ENCODE measurements around the gene CHKA. TPM values are rescaled to one million over a fixed set of nuclear protein-coding genes. Genes with fewer than 3 reads are reported as not detected.

CHKA gene
- total RNA-seq: 10 to 100 TPM; 44.1 to 74.4 (median 58.5) TPM
- long read RNA-seq, donor 1, transcript CHKA-201 (12 exons, 2,530 nt): major isoform, 7 of 27 reads
- long read RNA-seq, donor 1, partial matches to known transcripts: 3 of 27 reads
- long read RNA-seq, donor 1, other reads (novel, unspliced or antisense): 15 of 27 reads
- long read RNA-seq, donor 2, partial matches to known transcripts: 0 of 6 reads
- long read RNA-seq, donor 2, other reads (novel, unspliced or antisense): 6 of 6 reads

GRCh38 chr11:68121067-68121899, at the start of gene CHKA:
CHKA (minus strand) TSS chr11:68121388; CDS start chr11:68121177, 211 bp downstream.
- intact Hi-C loops (cut with DNase I, micrococcal nuclease): no loop called here

GRCh38 chr11:68169442-68169841, 48.3 kb upstream of the CHKA start:
- Histone ChIP-seq H3K4me3 (no peak overlapping the region), H3K36me3 (ENCODE audit: low read depth) (peaks cover 8% of the 10 kb centered on the region), H3K9me3 (no peaks in the 10 kb centered on the region), H3K4me1 (ENCODE audit: low read depth) (no peaks in the 10 kb centered on the region)
- intact Hi-C loops (cut with DNase I, micrococcal nuclease): no loop called here
- ATAC-seq: no peak
- DNase-seq: no peak
- TF ChIP-seq, protein P1, sequence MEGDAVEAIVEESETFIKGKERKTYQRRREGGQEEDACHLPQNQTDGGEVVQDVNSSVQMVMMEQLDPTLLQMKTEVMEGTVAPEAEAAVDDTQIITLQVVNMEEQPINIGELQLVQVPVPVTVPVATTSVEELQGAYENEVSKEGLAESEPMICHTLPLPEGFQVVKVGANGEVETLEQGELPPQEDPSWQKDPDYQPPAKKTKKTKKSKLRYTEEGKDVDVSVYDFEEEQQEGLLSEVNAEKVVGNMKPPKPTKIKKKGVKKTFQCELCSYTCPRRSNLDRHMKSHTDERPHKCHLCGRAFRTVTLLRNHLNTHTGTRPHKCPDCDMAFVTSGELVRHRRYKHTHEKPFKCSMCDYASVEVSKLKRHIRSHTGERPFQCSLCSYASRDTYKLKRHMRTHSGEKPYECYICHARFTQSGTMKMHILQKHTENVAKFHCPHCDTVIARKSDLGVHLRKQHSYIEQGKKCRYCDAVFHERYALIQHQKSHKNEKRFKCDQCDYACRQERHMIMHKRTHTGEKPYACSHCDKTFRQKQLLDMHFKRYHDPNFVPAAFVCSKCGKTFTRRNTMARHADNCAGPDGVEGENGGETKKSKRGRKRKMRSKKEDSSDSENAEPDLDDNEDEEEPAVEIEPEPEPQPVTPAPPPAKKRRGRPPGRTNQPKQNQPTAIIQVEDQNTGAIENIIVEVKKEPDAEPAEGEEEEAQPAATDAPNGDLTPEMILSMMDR (IDR thresholded peaks at IDR 0.05): no peak

More at GRCh38 chr11:68121067-68121899, at the start of gene CHKA:
- peak; percentile 90 to 95 (median 95) for DNase-seq
- TF ChIP-seq, protein P1 (IDR thresholded peaks at IDR 0.05): no peak
- Histone ChIP-seq H3K36me3 (ENCODE audit: low read depth) (no peaks in the 10 kb centered on the region), H3K4me3 (peak within 1 kb of the TSS; percentile 72), H3K9me3 (no peaks in the 10 kb centered on the region), H3K4me1 (ENCODE audit: low read depth) (peaks cover 44% of the 10 kb centered on the region)
- ATAC-seq: peak; percentile 89

GRCh38 chr11:68168694-68169093, 47.5 kb upstream of the CHKA start:
- Histone ChIP-seq H3K4me1 (ENCODE audit: low read depth) (no peaks in the 10 kb centered on the region), H3K36me3 (ENCODE audit: low read depth) (peaks cover 8% of the 10 kb centered on the region), H3K4me3 (no peak overlapping the region), H3K9me3 (no peaks in the 10 kb centered on the region)
- TF ChIP-seq, protein P1 (IDR thresholded peaks at IDR 0.05): no peak
- DNase-seq (no peak), ATAC-seq (no peak)
- intact Hi-C loops (cut with DNase I, micrococcal nuclease): no loop called here

DNA sequence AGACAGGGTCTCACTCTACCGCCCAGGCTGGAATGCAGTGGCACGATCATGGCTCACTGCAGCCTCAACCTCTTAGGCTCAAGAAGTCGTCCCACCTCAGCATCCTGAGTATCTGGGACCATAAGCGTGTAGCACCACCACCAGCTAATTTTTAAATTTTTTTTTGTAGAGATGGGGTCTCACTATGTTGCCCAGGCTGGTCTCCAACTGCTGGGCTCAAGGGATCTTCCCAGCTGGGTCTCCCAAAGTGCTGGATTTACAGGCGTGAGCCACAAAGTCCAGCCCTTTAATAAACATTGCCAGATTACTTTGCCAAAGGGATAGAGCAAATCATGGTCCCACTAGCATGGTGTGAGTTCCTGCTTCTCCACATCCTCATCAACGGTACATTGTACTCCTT, 46.3 kb upstream of the CHKA start:
- Histone ChIP-seq H3K9me3 (no peaks in the 10 kb centered on the region), H3K36me3 (ENCODE audit: low read depth) (peaks cover 8% of the 10 kb centered on the region), H3K4me1 (ENCODE audit: low read depth) (no peaks in the 10 kb centered on the region), H3K4me3 (no peak overlapping the region)
- DNase-seq (no peak), ATAC-seq (no peak)
- TF ChIP-seq, protein P1 (IDR thresholded peaks at IDR 0.05): no peak
- intact Hi-C loops (cut with DNase I, micrococcal nuclease): no loop called here

- no peak for DNase-seq
- ATAC-seq: no peak
- no peak overlapping the region for H3K4me3 ChIP-seq
- TF ChIP-seq, protein P1 (IDR thresholded peaks at IDR 0.05): no peak
- peaks cover 8% of the 10 kb centered on the region for H3K36me3 ChIP-seq (ENCODE audit: low read depth)
- H3K4me1 ChIP-seq (ENCODE audit: low read depth): no peaks in the 10 kb centered on the region
- H3K9me3 ChIP-seq: no peaks in the 10 kb centered on the region
- intact Hi-C loops (cut with DNase I, micrococcal nuclease): no loop called here
Observed at GRCh38 chr11:68166969-68167368, 45.8 kb upstream of the CHKA start.

Data from mucosa of descending colon (tissue), 3 donors.